Adrenal gland (tissue), 12 donors: ENCODE measurements around the gene ZMYND8. TPM values are rescaled to one million over a fixed set of nuclear protein-coding genes. Genes with fewer than 3 reads are reported as not detected.

Experiments used
- DNase-seq, 7 donors: peaks; one replicate each; pipeline ENCODE4 v3.0.0-alpha.2; 2019 to 2020
- H3K27ac ChIP-seq, 5 donors: fragments of 200-600 bp; sonication (generic) in 4 of 5; 1 replicate in 3 of 5; 2 replicates in 2 of 5; pipeline versions ENCODE4 v1.5.1 to v1.8.0; 2016 to 2020; ENCODE audit warnings: mild to moderate bottlenecking in 1 of 5
- H3K27me3 ChIP-seq: fragments of 200-600 bp; 2 replicates; pipeline ENCODE4 v1.8.0; 2021
- H3K36me3 ChIP-seq, 2 donors: fragments of 200-600 bp; replicated peaks in 1 of 2; 1 replicate in 1 of 2; 2 replicates in 1 of 2; pipeline versions ENCODE4 v1.5.1 to v1.8.0; 2018 to 2022
- H3K4me1 ChIP-seq, 2 donors: fragments of 200-600 bp; replicated peaks in 1 of 2; 1 replicate in 1 of 2; 2 replicates in 1 of 2; pipeline versions ENCODE4 v1.5.1 to v1.8.0; 2018 to 2021
- H3K4me3 ChIP-seq, 4 donors: fragments of 200-600 bp; sonication (generic) in 3 of 4; one replicate each; pipeline ENCODE4 v1.5.1; 2016 to 2018
- H3K9me3 ChIP-seq, 3 donors: fragments of 200-600 bp; sonication (generic) in 1 of 3; replicated peaks in 1 of 3; 1 replicate in 2 of 3; 2 replicates in 1 of 3; pipeline versions ENCODE4 v1.5.1 to v1.8.0; 2016 to 2021
- CTCF ChIP-seq, 6 experiments: fragments of 450-650 bp in 4 of 6; fragments of 200-600 bp in 2 of 6; sonication (generic) in 1 of 6; IDR thresholded peaks; 1 replicate in 5 of 6; 2 replicates in 1 of 6; pipeline versions ENCODE4 v1.5.1 to v1.8.0; 2016 to 2021; ENCODE audit warnings: antibody characterized with exemption in 6 of 6, mild to moderate bottlenecking in 2 of 6, moderate library complexity in 1 of 6
- POLR2A ChIP-seq, 2 donors: fragments of 450-650 bp; IDR thresholded peaks; one replicate each; pipeline ENCODE4 v1.6.1; 2017; ENCODE audit warnings: antibody characterized with exemption in 2 of 2, mild to moderate bottlenecking in 2 of 2, moderate library complexity in 1 of 2
- WGBS, 4 donors: extraction: QIAGEN DNeasy Blood & Tissue Kit in 2 of 4; methylation state at CpG; one replicate each; pipeline versions ENCODE4 v1.1.5 to v1.1.7; 2013 to 2017; 5-methylcytosine and 5-hydroxymethylcytosine counted together
- intact Hi-C, 2 donors: fragments of 100-400 bp; cut with DNase I; formaldehyde crosslinking; loops; one replicate each; pipeline versions ENCODE4 v1.14.1 to v1.15.0; 2022 to 2023
- polyA plus RNA-seq, 3 donors: library from polyadenylated mRNA; stranded (reverse); fragments of 200-250 nt in 2 of 3; fragments of 350-450 nt in 1 of 3; fragmentation: Illumina TruSeq in 1 of 3; extraction: RNeasy Lipid Tissue Mini Kit (QIAGEN cat#74804) in 1 of 3; gene quantifications; one replicate each; pipeline ENCODE4 v1.2.3, GENCODE V29; 2013 to 2014
- total RNA-seq, 9 donors: library from RNA; depleted of rRNA in 4 of 9; stranded (reverse); fragments of >200 nt in 4 of 9; fragments of 120-200 nt in 1 of 9; fragmentation: NEBNext Ultra II Directional in 1 of 9; extraction: Animal tissue kit (Norgen Biotek cat#: 25700) in 1 of 9; gene quantifications; one replicate each; pipeline versions ENCODE4 v1.1.0 to v1.2.4, GENCODE V29; 2013 to 2023
- donor health status: healthy with polysubstance abuse.
- donor health status: Bipolar disorder and iron deficiency.
- donor health status: DM: yes; HTN: yes; CAD: no.
- donor health status: DM: no; HTN: no; CAD: no.
- donor health status: DM: no; HTN: no; CAD: no.
- donor health status: DM: yes; HTN: yes; CAD: no.

The ZMYND8 gene
- total and polyA plus RNA-seq, 12 donors, result 37.0 to 116 (median 67.2) TPM

- 84 to 87% (median 85%) methylated on average over 11 to 13 of the region's 13 CpGs for WGBS, 4 donors
- Histone ChIP-seq H3K9me3 (no peaks in the 10 kb centered on the region), H3K36me3 (no peaks in the 10 kb centered on the region), H3K27me3 (no peaks in the 10 kb centered on the region), H3K27ac (no peak overlapping the region), H3K4me3 (no peak overlapping the region), H3K4me1 (peaks cover 14 to 18% of the 10 kb centered on the region in 2 donors)
- intact Hi-C loops, result no loop called here
- no peak for TF ChIP-seq POLR2A (IDR thresholded peaks at IDR 0.05)
- no peak for TF ChIP-seq CTCF (IDR thresholded peaks at IDR 0.05)
- no peak for DNase-seq
Observed at GRCh38 chr20:47365023-47365764, 8.7 kb upstream of the ZMYND8 start.

GRCh38 chr20:47362361-47363219, 6.1 kb upstream of the ZMYND8 start:
- intact Hi-C loops, result loop anchor here in 1 of 2 donors (5.0 kb wide), 1 partner anchor 85 kb away; no protein-coding TSS in a partner anchor
- H3K4me3 ChIP-seq, result no peak overlapping the region
- WGBS, 4 donors, result 84 to 89% (median 86%) methylated on average over 17 of the region's 17 CpGs
- TF ChIP-seq CTCF (IDR thresholded peaks at IDR 0.05), result no peak
- DNase-seq, result no peak
- H3K36me3 ChIP-seq, result no peaks in the 10 kb centered on the region
- no peaks in the 10 kb centered on the region for H3K27me3 ChIP-seq
- H3K27ac ChIP-seq, result peak overlapping the region in 2 of 5 donors; percentile 49 to 99
- H3K9me3 ChIP-seq, result no peaks in the 10 kb centered on the region
- peaks cover 39 to 44% of the 10 kb centered on the region in 2 donors for H3K4me1 ChIP-seq

- Histone ChIP-seq H3K4me3 (peak overlapping the region in 1 of 4 donors; percentile 2), H3K9me3 (no peaks in the 10 kb centered on the region), H3K27ac (peak overlapping the region; percentile 95 to 99 (median 98)), H3K27me3 (no peaks in the 10 kb centered on the region), H3K36me3 (no peaks in the 10 kb centered on the region), H3K4me1 (peaks cover 51 to 57% of the 10 kb centered on the region in 2 donors)
- TF ChIP-seq CTCF (IDR thresholded peaks at IDR 0.05) (no peak), POLR2A (IDR thresholded peaks at IDR 0.05) (no peak)
- 59 to 63% (median 60%) methylated on average over 17 to 18 of the region's 18 CpGs for WGBS, 4 donors
- DNase-seq, result no peak
- intact Hi-C loops, result loop anchor here in 1 of 2 donors (5.0 kb wide), 1 partner anchor 84 kb away; no protein-coding TSS in a partner anchor
Observed at GRCh38 chr20:47361057-47361915, 4.8 kb upstream of the ZMYND8 start.
